ENCODE data around the gene UNC13C. TPM values are rescaled to one million over a fixed set of nuclear protein-coding genes. Genes with fewer than 3 reads are reported as not detected.
"Not testable (repeated sequence)": the region's sequence is repeated elsewhere in the genome, so short reads cannot be mapped to it uniquely, and the experiment has no call there.

Gene UNC13C
- total RNA-seq, result under 1 TPM in 3 of 4 donors, not detected in 1; under 0.01 to 0.30 (median 0.21) TPM

- WGBS, 2 donors, result 3% methylated on average over 19 to 25 of the region's 30 CpGs
Observed at GRCh38 chr15:53978253-53978906, at the start of gene UNC13C. Gene UNC13C, plus strand, starts transcription at chr15:53978441. Its CDS starts 34,463 bp downstream, at chr15:54012904.

GRCh38 chr15:53936137-53936536, 42.1 kb upstream of the UNC13C start:
- Histone ChIP-seq H3K4me1 (no peaks in the 10 kb centered on the region), H3K27me3 (no peaks in the 10 kb centered on the region)
- TF ChIP-seq POLR2A (IDR thresholded peaks at IDR 0.05), result no peak
- no peak for TF ChIP-seq CTCF (IDR thresholded peaks at IDR 0.05)

More at GRCh38 chr15:53978253-53978906, at the start of gene UNC13C:
- no peaks in the 10 kb centered on the region for H3K9me3 ChIP-seq
- TF ChIP-seq EP300 (IDR thresholded peaks at IDR 0.05) (no peak), CTCF (IDR thresholded peaks at IDR 0.05) (no peak), POLR2A (IDR thresholded peaks at IDR 0.05) (no peak)
- peak within 1 kb of the TSS; percentile 3 to 40 (median 24) for H3K4me3 ChIP-seq
- peaks cover 0 to 11% (median 0%) of the 10 kb centered on the region in 4 donors for H3K4me1 ChIP-seq
- H3K27me3 ChIP-seq, result peaks cover 0 to 10% of the 10 kb centered on the region in 2 donors
- H3K27ac ChIP-seq, result no peak within 1 kb of the TSS
- no peak for DNase-seq (ENCODE audit: low spot score in 2 of 2)
- no peaks in the 10 kb centered on the region for H3K36me3 ChIP-seq

GRCh38 chr15:53937632-53938031, 40.6 kb upstream of the UNC13C start:
- DNase-seq (ENCODE audit: low spot score in 2 of 2); H3K36me3 ChIP-seq; H3K4me3 ChIP-seq; H3K27me3 ChIP-seq; H3K27ac ChIP-seq; H3K4me1 ChIP-seq: not testable (repeated sequence)
- WGBS, 2 donors, result 72 to 81% methylated on average over 2 of the region's 2 CpGs
- peaks cover 0 to 43% (median 2%) of the 10 kb centered on the region in 4 donors for H3K9me3 ChIP-seq

More at GRCh38 chr15:53936137-53936536, 42.1 kb upstream of the UNC13C start:
- no peak overlapping the region for H3K27ac ChIP-seq
- no peak for DNase-seq (ENCODE audit: low spot score in 2 of 2)
- H3K36me3 ChIP-seq, result no peaks in the 10 kb centered on the region
- peaks cover 0 to 43% (median 2%) of the 10 kb centered on the region in 4 donors for H3K9me3 ChIP-seq
- H3K4me3 ChIP-seq, result no peak overlapping the region

GRCh38 chr15:53950572-53950971, 27.7 kb upstream of the UNC13C start:
- 89 to 91% methylated on average over 3 of the region's 3 CpGs for WGBS, 2 donors
- TF ChIP-seq EP300 (IDR thresholded peaks at IDR 0.05) (no peak), CTCF (IDR thresholded peaks at IDR 0.05) (no peak), POLR2A (IDR thresholded peaks at IDR 0.05) (no peak)
- no peaks in the 10 kb centered on the region for H3K4me1 ChIP-seq
- DNase-seq (ENCODE audit: low spot score in 2 of 2), result no peak
- no peaks in the 10 kb centered on the region for H3K36me3 ChIP-seq
- H3K27ac ChIP-seq, result no peak overlapping the region
- no peak overlapping the region for H3K4me3 ChIP-seq
- peaks cover 0 to 18% (median 2%) of the 10 kb centered on the region in 4 donors for H3K9me3 ChIP-seq
- H3K27me3 ChIP-seq, result no peaks in the 10 kb centered on the region

GRCh38 chr15:53955396-53955795, 22.8 kb upstream of the UNC13C start:
- Histone ChIP-seq H3K36me3 (no peaks in the 10 kb centered on the region), H3K4me1 (no peaks in the 10 kb centered on the region), H3K9me3 (no peaks in the 10 kb centered on the region), H3K4me3 (no peak overlapping the region), H3K27ac (no peak overlapping the region), H3K27me3 (no peaks in the 10 kb centered on the region)
- no peak for DNase-seq (ENCODE audit: low spot score in 2 of 2)
- no peak for TF ChIP-seq EP300 (IDR thresholded peaks at IDR 0.05)
- no peak for TF ChIP-seq CTCF (IDR thresholded peaks at IDR 0.05)
- no peak for TF ChIP-seq POLR2A (IDR thresholded peaks at IDR 0.05)

All from tibial nerve (tissue), 4 donors.